H9 (cell line): ENCODE results near the gene FBXO38. TPM values are rescaled to one million over a fixed set of nuclear protein-coding genes. Genes with fewer than 3 reads are reported as not detected.

Source experiments
- DNase-seq: peaks from one replicate; pipeline ENCODE4 v3.0.0-alpha.2; 2017
- H2AFZ ChIP-seq: one replicate; pipeline ENCODE4 v1.6.1; 2013; ENCODE audit warnings: mild to moderate bottlenecking, low read length, control low read depth, moderate library complexity
- H2AK5ac ChIP-seq: 2 replicates; pipeline ENCODE4 v1.6.1; 2013; ENCODE audit warnings: low read length, control low read depth, mixed read lengths; ENCODE audit not compliant: insufficient read length
- H2BK120ac ChIP-seq: one replicate; pipeline ENCODE4 v1.6.1; 2013; ENCODE audit warnings: low read depth, mild to moderate bottlenecking, low read length, control low read depth, inconsistent platforms; ENCODE audit not compliant: poor library complexity, severe bottlenecking
- H2BK12ac ChIP-seq: 2 replicates; pipeline ENCODE4 v1.6.1; 2013; ENCODE audit warnings: low read length, control low read depth, mixed read lengths, low read depth; ENCODE audit not compliant: insufficient read length
- H2BK15ac ChIP-seq: 2 replicates; pipeline ENCODE4 v1.6.1; 2013; ENCODE audit warnings: low read depth, low read length, control low read depth
- H2BK20ac ChIP-seq: one replicate; pipeline ENCODE4 v1.6.1; 2013; ENCODE audit warnings: low read depth, mild to moderate bottlenecking, low read length, control low read depth, inconsistent platforms; ENCODE audit not compliant: poor library complexity, severe bottlenecking
- H2BK5ac ChIP-seq: 2 replicates; pipeline ENCODE4 v1.6.1; 2013; ENCODE audit warnings: low read length, control low read depth, mixed read lengths; ENCODE audit not compliant: insufficient read length
- H3K14ac ChIP-seq: 2 replicates; pipeline ENCODE4 v1.6.1; 2013; ENCODE audit warnings: low read length, control low read depth; ENCODE audit not compliant: insufficient read depth
- H3K18ac ChIP-seq: 2 replicates; pipeline ENCODE4 v1.6.1; 2013; ENCODE audit warnings: low read depth, mild to moderate bottlenecking, mixed read lengths, low read length, control low read depth; ENCODE audit not compliant: insufficient read length
- H3K23ac ChIP-seq: 2 replicates; pipeline ENCODE4 v1.6.1; 2013; ENCODE audit warnings: low read length, control low read depth, mixed read lengths, low read depth; ENCODE audit not compliant: insufficient read length
- H3K23me2 ChIP-seq: 2 replicates; pipeline ENCODE4 v1.6.1; 2013; ENCODE audit warnings: low read depth, mild to moderate bottlenecking, mixed read lengths, low read length, control low read depth; ENCODE audit not compliant: insufficient read length, poor library complexity, severe bottlenecking
- H3K27ac ChIP-seq: 2 replicates; pipeline ENCODE4 v1.5.1; 2013; ENCODE audit warnings: low read length, control low read depth, mixed read lengths, low read depth; ENCODE audit not compliant: insufficient read length
- H3K27me3 ChIP-seq: 2 replicates; pipeline ENCODE4 v1.6.1; 2013; ENCODE audit warnings: low read length, control low read depth, inconsistent platforms; ENCODE audit not compliant: insufficient read depth
- H3K4ac ChIP-seq: 2 replicates; pipeline ENCODE4 v1.6.1; 2013; ENCODE audit warnings: low read depth, mild to moderate bottlenecking, control low read depth, inconsistent platforms, low read length, moderate library complexity
- H3K4me1 ChIP-seq: 2 replicates; pipeline ENCODE4 v1.6.1; 2013; ENCODE audit warnings: low read length, control low read depth, inconsistent platforms; ENCODE audit not compliant: insufficient read depth
- H3K4me2 ChIP-seq: 2 replicates; pipeline ENCODE4 v1.6.1; 2013; ENCODE audit warnings: low read length, control low read depth, mixed read lengths; ENCODE audit not compliant: insufficient read length, insufficient read depth
- H3K56ac ChIP-seq: 2 replicates; pipeline ENCODE4 v1.6.1; 2013; ENCODE audit warnings: low read depth, mild to moderate bottlenecking, mixed read lengths, low read length, control low read depth; ENCODE audit not compliant: insufficient read length
- H3K79me1 ChIP-seq: 2 replicates; pipeline ENCODE4 v1.6.1; 2013; ENCODE audit warnings: low read depth, mild to moderate bottlenecking, moderate library complexity, low read length, control low read depth, inconsistent platforms; ENCODE audit not compliant: insufficient read depth, poor library complexity, severe bottlenecking
- H3K79me2 ChIP-seq: 2 replicates; pipeline ENCODE4 v1.6.1; 2013; ENCODE audit warnings: low read length, control low read depth, inconsistent platforms; ENCODE audit not compliant: insufficient read depth
- H3K9ac ChIP-seq: 2 replicates; pipeline ENCODE4 v1.6.1; 2013; ENCODE audit warnings: low read length, control low read depth, mixed read lengths; ENCODE audit not compliant: insufficient read length; ENCODE audit errors: extremely low read depth
- H3K9me3 ChIP-seq: one replicate; pipeline ENCODE4 v1.6.1; 2013; ENCODE audit warnings: low read depth, low read length, inconsistent platforms; ENCODE audit not compliant: control insufficient read depth
- H3T11ph ChIP-seq: one replicate; pipeline ENCODE4 v1.6.1; 2013; ENCODE audit warnings: mild to moderate bottlenecking, low read length, control low read depth, inconsistent platforms
- H4K20me1 ChIP-seq: one replicate; pipeline ENCODE4 v1.6.1; 2013; ENCODE audit not compliant: control insufficient read depth, insufficient read length, insufficient read depth
- H4K5ac ChIP-seq: 2 replicates; pipeline ENCODE4 v1.6.1; 2013; ENCODE audit warnings: low read depth, mild to moderate bottlenecking, mixed read lengths, low read length, control low read depth; ENCODE audit not compliant: insufficient read length
- H4K8ac ChIP-seq: replicated peaks from 2 replicates; pipeline ENCODE4 v1.6.1; 2013; ENCODE audit warnings: low read length, control low read depth, mixed read lengths, low read depth; ENCODE audit not compliant: insufficient read length
- H4K91ac ChIP-seq: 2 replicates; pipeline ENCODE4 v1.6.1; 2013; ENCODE audit warnings: low read depth, mild to moderate bottlenecking, moderate library complexity, mixed read lengths, low read length, control low read depth; ENCODE audit not compliant: insufficient read length
- H3K27ac Mint-ChIP-seq, 3 experiments: 2 replicates in 2 of 3; 3 replicates in 1 of 3; pipeline ENCODE4 v1.8.0; 2020 to 2021; ENCODE audit warnings: mixed read lengths in 3 of 3, mild to moderate bottlenecking in 1 of 3, moderate library complexity in 1 of 3
- H3K27me3 Mint-ChIP-seq: 2 replicates; pipeline ENCODE4 v1.8.0; 2021; ENCODE audit warnings: low read depth, mild to moderate bottlenecking, moderate library complexity, mixed read lengths
- H3K36me3 Mint-ChIP-seq, 3 experiments: 2 replicates in 2 of 3; 3 replicates in 1 of 3; pipeline ENCODE4 v1.8.0; 2020 to 2021; ENCODE audit warnings: low read depth in 3 of 3, mixed read lengths in 3 of 3; ENCODE audit not compliant: insufficient read depth in 1 of 3
- H3K4me1 Mint-ChIP-seq, 2 experiments: 2 replicates each; pipeline ENCODE4 v1.8.0; 2020; ENCODE audit warnings: mixed read lengths in 2 of 2
- H3K4me3 Mint-ChIP-seq, 2 experiments: 2 replicates in 1 of 2; 3 replicates in 1 of 2; pipeline ENCODE4 v1.8.0; 2020 to 2021; ENCODE audit warnings: mild to moderate bottlenecking in 2 of 2, mixed read lengths in 2 of 2, moderate library complexity in 1 of 2
- H3K9me3 Mint-ChIP-seq, 2 experiments: 2 replicates in 1 of 2; 3 replicates in 1 of 2; pipeline ENCODE4 v1.8.0; 2020; ENCODE audit warnings: mild to moderate bottlenecking in 2 of 2, mixed read lengths in 2 of 2, moderate library complexity in 1 of 2
- CTCF ChIP-seq: fragments of 200-600 bp; sonication (generic); conservative IDR thresholded peaks from 3 replicates; pipeline ENCODE4 v1.8.0; 2021; ENCODE audit warnings: antibody characterized with exemption, mild to moderate bottlenecking
- WGBS: extraction: QIAGEN DNeasy Blood & Tissue Kit; methylation state at CpG from one replicate; pipeline ENCODE4 v1.1.7; 2013; ENCODE audit warnings: missing lambda C conversion rate, low lambda C conversion rate, mixed read lengths; ENCODE audit not compliant: insufficient read length; ENCODE audit errors: extremely low coverage; 5-methylcytosine and 5-hydroxymethylcytosine counted together
- total RNA-seq: library from RNA; stranded (reverse); gene quantifications from 2 replicates; pipeline ENCODE4 v1.2.1, GENCODE V29; 2021

FBXO38 gene
- total RNA-seq, 1 experiment from 2014 or later = 34.6 TPM

DNA sequence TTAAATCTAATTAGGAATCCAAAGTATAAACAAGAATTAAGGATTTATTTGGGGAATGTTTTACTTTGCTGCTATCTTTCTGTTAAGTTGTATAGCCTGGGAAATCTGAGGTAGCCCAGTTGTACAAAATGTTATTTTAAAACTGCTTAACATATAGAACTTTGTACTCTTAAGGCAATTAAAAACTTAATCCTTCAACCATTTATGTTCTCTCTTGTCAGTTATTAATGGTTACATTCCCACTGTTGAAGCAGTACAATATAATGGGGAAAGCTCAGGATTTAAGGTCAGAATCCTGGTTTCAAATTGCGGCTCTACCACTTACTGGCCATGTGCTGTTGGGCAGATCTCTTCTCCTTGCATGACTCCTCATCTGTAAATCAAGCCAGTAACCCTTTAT, 32.7 kb downstream of the FBXO38 start:
- Mint-ChIP-seq H3K4me3 (no peak overlapping the region), H3K9me3 (no peaks in the 10 kb centered on the region), H3K27me3 (no peaks in the 10 kb centered on the region), H3K4me1 (no peaks in the 10 kb centered on the region), H3K27ac (no peak overlapping the region), H3K36me3 (peaks cover 10 to 61% (median 59%) of the 10 kb centered on the region in 3 experiments)
- H3K23ac ChIP-seq = no peak overlapping the region
- H3K18ac ChIP-seq = no peak overlapping the region
- no CpG with 5 or more reads among the region's 1 CpG for WGBS
- H2AK5ac ChIP-seq = no peak overlapping the region
- H4K5ac ChIP-seq = no peak overlapping the region
- no peak overlapping the region for H3T11ph ChIP-seq
- H3K9ac ChIP-seq = no peak overlapping the region
- H3K4ac ChIP-seq = no peak overlapping the region
- no peaks in the 10 kb centered on the region for H3K27me3 ChIP-seq
- H3K4me1 ChIP-seq = no peaks in the 10 kb centered on the region
- no peak overlapping the region for H4K8ac ChIP-seq
- H2BK120ac ChIP-seq = no peak overlapping the region
- no peak overlapping the region for H3K56ac ChIP-seq
- H4K20me1 ChIP-seq = no peaks in the 10 kb centered on the region
- H2BK20ac ChIP-seq = no peak overlapping the region
- no peak overlapping the region for H3K14ac ChIP-seq
- H3K79me2 ChIP-seq = no peaks in the 10 kb centered on the region
- no peak for TF ChIP-seq CTCF
- H2AFZ ChIP-seq = no peak overlapping the region
- H3K27ac ChIP-seq = no peak overlapping the region
- no peaks in the 10 kb centered on the region for H3K23me2 ChIP-seq
- H3K9me3 ChIP-seq = no peaks in the 10 kb centered on the region
- DNase-seq = no peak
- no peaks in the 10 kb centered on the region for H3K79me1 ChIP-seq
- no peak overlapping the region for H3K4me2 ChIP-seq
- H2BK12ac ChIP-seq = no peak overlapping the region
- no peak overlapping the region for H4K91ac ChIP-seq
- H2BK15ac ChIP-seq = no peak overlapping the region
- H2BK5ac ChIP-seq = no peak overlapping the region
